ENCODE results near the gene APRT.
A peak's percentile ranks its signal among the peaks of the same experiment; 100 is the strongest.

Gene APRT

DNA sequence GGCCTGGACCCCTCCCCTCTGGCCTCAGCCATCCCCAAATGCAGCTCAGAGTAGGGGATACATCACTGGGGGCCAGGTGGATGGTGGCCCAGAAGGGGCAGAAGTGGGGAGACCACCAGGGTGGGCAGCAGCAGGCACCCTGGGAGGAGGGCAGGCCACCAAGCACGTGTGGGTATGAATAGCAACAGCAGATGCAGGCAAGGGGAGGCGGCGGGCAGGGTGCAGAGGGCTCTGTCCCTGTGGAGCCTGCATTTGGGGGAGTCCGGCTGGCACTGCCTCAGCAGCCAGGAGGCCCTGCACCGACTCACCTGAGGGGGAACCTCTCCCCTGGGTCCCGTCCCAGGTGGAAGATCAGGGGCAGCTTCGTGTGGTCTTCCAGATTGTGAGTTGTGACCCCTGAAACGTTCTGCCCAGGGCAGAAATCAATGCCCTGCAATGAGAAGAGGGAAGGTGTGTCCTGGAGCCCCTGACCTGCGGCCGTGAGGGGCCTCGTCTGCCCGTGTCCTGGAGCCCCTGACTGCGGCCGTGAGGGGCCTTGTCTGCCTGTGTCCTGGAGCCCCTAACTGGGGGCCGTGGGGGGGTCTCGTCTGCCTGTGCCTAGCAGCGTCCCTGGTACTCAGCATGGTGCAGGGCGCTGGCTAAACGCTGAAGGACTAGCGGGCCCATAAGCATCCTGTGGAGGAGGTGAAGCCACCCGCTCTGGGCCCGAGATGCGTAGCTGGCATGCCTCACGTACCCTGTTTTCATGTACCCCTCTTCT lies 10.7 kb upstream of the APRT start:
- DNase-seq (ENCODE audit: low spot score), result no peak

DNA sequence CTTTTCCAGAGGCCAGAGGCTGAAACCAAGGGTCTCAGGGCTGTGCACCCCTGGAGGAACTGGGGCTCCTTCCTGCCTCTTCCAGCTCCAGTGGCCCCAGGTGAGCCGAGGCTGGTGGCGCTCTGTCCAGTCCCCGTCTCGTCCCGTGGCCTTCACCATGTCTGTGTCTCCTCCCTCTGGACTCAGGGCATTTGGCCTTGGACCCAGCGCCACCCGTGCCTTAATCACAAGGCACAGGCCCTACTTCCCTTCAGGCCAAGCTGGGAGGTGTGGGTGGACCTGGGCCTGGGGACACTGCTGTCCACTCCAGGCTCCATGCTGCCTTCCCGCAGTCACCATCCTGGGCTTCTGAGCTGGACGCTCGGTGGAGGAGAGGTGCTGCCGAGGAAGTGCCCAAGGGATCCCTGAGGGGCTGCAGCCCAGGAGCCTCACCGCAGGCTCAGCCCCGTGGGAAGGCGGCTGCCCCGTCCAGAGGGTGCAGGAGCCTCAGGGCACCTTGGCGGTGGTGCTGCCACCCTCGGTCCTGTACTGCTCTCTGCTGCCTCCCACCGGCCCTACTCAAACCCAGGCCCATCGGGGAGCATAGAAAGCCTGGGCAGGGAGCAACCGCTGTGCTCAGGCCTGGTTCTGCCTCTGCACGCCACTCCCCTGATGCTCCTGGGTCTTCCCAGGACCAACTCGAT lies 9.6 kb upstream of the APRT start:
- no peak for DNase-seq (ENCODE audit: low spot score)

- DNase-seq (ENCODE audit: low spot score), result no peak
Observed at GRCh38 chr16:88820385-88821025, 8.8 kb upstream of the APRT start.

DNA sequence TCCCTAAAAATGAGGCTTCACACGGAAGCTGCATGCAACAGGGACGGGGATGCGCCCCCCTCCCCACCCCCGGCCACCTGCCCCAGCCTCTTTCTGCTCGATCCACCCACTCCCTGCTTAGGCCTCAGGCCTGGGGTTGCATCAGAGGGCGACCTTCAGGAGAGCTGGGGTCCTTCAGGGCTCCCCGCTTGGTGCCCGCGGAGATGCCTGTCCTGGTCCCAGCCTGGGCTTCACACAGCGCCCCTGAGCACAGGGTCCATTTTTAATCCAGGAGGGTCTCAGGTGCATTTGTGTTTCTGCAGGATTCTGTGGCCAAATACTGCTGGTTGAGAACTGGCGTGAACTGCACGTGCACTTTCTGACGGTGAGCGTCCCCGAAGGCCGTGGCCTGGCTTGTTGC lies 7.4 kb upstream of the APRT start:
- no peak for DNase-seq (ENCODE audit: low spot score)

DNA sequence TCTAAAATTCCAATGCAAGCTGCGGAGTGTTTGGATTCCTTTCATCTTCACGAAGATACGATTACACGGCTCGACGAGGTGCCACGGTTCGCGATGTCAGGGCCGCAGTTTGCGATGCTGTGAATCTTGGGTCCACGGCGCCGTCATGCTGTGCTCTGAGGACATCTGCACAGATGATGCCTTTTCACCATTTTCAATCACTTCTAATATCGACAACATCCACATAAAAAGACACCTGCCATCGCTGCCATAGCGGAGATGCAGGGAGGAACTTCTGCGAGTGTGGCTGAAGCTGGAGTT lies 6.8 kb upstream of the APRT start:
- no peak for DNase-seq (ENCODE audit: low spot score)

- DNase-seq (ENCODE audit: low spot score), result no peak
Observed at GRCh38 chr16:88817785-88818574, 6.3 kb upstream of the APRT start.

GRCh38 chr16:88816736-88817535 lies 5.2 kb upstream of the APRT start:
- no peak for DNase-seq (ENCODE audit: low spot score)

DNA sequence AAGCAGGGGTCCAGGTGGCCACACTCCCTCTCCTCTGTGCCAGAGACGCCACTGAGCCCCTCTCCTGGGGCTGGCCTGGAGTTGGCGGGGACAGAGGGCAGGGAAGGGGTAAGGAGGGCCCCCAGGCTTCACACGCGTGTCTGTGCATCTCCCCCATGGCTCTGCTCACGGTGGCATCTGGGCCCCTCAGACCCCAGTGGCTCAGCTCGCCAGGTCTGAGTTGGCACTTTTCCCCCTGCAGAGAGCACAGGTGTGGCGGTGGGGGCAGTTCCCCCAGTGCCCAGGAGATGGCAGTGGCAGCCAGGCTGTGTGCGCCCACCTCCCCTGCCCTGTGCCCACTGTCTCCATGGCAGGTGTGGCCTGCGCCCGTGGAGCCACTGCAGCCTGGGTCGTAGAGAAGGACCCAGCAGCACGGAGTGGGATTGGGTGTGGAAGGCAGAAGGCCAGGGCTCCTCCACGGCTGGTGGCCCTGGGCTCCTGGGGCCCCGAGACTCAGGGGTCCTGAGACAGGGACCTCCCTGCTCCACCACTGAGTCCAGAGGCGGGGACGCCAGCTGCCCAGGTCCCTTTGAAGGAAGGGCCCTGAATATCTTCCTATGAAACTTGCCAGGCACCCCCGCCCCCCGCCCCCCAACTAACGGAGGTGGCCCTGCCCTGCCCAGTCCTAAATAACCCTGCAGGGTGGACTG lies 4.3 kb upstream of the APRT start:
- DNase-seq (ENCODE audit: low spot score), result peak; percentile 83

DNA sequence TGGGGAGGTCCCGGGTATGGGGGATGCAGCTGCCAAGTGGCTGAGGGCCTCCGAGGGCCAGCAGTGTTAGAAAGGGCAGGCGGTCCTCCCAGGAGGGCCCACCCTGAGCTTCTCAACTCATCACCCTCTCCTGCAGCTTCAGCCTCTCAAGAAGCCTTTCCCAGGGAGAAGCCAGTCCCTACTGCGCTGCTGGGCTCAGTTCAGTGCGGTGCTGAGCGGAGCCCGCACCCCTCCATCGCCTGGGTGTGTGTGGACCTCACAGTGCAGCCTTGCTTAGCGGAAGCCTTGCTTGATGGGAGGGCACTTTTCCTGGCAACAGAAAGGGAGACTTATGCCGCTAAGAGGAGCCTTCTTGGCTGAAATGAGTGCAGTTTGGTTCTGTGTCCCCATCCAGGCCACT lies 3.5 kb upstream of the APRT start:
- DNase-seq (ENCODE audit: low spot score), result no peak

GRCh38 chr16:88814144-88814502 lies 2.4 kb upstream of the APRT start:
- no peak for DNase-seq (ENCODE audit: low spot score)

DNA sequence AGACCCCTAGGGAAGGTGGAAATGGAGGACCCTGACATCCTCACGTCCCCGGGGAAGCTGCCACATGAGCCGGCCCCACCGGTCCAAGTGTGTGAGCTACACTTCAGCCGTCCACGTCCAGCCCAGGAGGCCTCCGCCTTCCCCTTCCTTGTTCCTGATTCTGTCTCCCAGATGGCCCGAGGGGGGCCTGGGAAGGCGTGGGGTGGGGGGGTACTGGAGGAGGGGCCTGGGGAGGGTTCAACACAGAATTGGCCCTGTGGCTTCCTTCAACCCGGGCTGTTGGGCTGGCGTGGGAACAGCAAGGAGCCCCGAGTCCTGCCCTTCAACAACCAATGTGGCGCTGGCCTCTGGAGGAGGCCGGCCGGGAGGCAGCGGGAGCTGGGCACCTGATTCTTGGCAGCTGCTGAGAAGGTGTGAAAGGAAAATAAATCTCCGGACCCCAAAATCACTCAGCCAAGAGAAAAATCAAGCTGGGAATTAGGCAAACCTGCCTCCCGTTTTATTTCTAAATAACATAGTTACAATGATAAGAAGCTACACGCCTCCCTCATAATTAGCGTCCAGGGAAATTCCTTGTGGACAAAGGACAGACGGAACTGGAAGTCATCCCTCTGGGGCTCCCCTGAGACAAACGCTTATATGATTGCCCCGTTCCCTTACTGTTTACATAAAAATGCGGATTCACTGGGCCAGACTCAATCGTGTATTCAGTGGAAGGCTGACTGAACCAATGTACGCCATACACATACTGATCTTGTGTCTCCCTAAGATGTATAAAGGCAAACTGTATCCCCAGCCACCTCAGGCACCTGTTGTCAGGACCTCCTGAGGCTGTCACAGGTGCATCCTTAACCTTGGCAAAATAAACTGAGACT lies 1.8 kb upstream of the APRT start:
- no peak for DNase-seq (ENCODE audit: low spot score)

- no peak for DNase-seq (ENCODE audit: low spot score)
Observed at GRCh38 chr16:88812513-88813268, 963 bp upstream of the APRT start.

DNA sequence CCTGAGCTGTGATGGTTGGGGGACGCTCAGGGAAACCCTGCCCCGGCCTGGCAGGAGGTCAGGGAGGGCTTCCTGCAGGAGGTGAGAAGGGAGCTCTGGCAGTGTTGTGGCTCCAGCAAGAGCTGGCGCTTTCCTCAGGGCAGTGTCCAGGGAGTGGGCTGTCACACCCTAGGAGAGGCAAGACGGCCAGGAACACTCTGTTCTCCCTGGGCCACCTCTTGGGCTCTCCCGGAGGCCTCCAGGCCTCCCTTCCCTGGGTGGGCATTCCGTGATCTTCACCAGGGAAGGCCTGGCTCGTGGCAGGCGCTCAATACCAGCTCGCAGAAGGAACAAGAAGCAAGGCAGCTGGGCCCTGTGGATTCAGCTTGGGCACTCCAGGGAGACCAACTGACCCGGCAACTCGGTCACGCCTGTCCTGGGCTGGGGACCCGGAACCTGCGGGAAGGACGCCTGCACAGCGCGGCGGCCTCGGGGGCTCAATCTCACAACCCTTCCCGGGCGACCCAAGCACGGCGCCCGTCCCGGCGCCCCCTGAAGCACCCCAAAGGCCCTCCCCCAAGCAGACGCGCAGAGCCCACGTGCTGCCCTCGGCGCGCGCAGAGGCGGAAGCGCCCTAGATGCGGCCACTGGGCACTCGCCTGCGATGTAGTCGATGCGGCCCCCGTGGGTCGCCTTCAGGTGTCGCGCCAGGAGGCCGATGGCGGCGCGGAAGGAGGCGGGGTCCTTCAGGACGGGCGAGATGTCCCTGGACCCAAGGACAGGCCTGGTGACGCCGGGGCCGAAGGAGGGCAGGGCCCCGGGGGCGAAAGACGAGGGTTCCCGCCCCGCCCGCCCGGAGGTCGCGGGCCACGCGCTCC lies 588 bp downstream of the APRT start:
- peak; percentile 81 for DNase-seq (ENCODE audit: low spot score)

GRCh38 chr16:88810166-88810911 lies 1.4 kb downstream of the APRT start:
- no peak for DNase-seq (ENCODE audit: low spot score)

DNA sequence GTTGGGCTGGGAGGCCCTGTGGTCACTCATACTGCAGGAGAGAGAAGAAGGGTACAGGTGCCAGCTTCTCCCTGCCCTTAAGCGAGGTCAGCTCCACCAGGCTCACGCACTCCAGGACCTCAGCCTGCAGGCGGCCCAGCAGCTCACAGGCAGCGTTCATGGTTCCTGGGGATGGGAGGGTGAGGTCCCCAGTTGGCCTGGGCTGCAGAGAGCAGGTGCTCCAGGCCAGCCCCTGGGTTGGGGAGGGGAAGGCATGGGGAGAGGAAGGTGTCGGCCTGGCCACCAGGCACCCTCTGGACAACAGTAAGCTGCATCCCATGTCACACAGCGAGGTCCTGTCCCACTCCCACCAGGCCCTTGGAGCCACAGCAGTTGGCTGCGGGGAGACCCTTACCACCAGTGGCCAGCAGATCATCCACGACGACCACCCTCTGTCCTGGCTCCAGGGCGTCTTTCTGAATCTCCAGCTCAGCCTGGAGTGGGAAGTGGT lies 2.0 kb downstream of the APRT start:
- DNase-seq (ENCODE audit: low spot score), result no peak

GRCh38 chr16:88809068-88809675 lies 2.6 kb downstream of the APRT start:
- DNase-seq (ENCODE audit: low spot score), result no peak

Measured in D341Med (cell line).